IMR-90 (cell line): ENCODE measurements around the gene GGNBP2.

Experiments used
- BHLHE40 ChIP-seq: fragments of 150-350 bp; IDR thresholded peaks from 2 replicates; pipeline ENCODE4 v1.6.1; 2016; ENCODE audit warnings: mild to moderate bottlenecking, low read depth, low read length
- MAFK ChIP-seq: IDR thresholded peaks from 2 replicates; pipeline ENCODE4 v1.6.1; 2012; ENCODE audit warnings: low read depth, low read length, improper control_type of control experiment
- POLR2A ChIP-seq: IDR thresholded peaks from 2 replicates; pipeline ENCODE4 v1.6.1; 2012; ENCODE audit warnings: mild to moderate bottlenecking, low read depth, low read length
- TF ChIP-seq, protein P1 (sequence below): conservative IDR thresholded peaks from 2 replicates; pipeline ENCODE4 v1.5.1; 2012; ENCODE audit warnings: mild to moderate bottlenecking, low read depth, low read length, improper control_type of control experiment
- TF ChIP-seq, protein P2 (sequence below): fragments of 150-350 bp; IDR thresholded peaks from 2 replicates; pipeline ENCODE4 v1.6.1; 2017; ENCODE audit warnings: mild to moderate bottlenecking, antibody characterized with exemption, low read length, low read depth

DNA sequence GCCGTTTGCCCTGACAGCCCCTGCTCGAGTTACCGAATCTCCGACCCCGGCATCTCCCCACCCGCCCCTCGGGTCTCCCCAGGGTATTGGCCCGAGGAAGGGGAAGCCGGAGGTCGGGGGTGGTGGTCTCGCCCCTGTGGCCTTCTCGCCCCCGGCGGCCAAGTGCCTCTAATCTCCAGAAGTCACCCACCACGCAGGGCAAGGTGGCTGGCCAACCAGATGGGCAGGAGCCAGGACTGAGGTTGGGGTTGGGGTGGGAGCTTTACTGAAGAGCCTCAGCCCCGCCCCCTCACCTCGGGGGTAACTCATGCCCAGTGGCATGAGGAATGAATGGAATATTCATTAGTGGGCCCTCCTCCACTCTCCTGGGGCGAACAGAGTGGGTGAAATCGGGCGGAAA lies 47.6 kb downstream of the GGNBP2 start:
- TF ChIP-seq, protein P1, sequence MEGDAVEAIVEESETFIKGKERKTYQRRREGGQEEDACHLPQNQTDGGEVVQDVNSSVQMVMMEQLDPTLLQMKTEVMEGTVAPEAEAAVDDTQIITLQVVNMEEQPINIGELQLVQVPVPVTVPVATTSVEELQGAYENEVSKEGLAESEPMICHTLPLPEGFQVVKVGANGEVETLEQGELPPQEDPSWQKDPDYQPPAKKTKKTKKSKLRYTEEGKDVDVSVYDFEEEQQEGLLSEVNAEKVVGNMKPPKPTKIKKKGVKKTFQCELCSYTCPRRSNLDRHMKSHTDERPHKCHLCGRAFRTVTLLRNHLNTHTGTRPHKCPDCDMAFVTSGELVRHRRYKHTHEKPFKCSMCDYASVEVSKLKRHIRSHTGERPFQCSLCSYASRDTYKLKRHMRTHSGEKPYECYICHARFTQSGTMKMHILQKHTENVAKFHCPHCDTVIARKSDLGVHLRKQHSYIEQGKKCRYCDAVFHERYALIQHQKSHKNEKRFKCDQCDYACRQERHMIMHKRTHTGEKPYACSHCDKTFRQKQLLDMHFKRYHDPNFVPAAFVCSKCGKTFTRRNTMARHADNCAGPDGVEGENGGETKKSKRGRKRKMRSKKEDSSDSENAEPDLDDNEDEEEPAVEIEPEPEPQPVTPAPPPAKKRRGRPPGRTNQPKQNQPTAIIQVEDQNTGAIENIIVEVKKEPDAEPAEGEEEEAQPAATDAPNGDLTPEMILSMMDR, result no peak
- no peak for TF ChIP-seq POLR2A
- TF ChIP-seq, protein P2, sequence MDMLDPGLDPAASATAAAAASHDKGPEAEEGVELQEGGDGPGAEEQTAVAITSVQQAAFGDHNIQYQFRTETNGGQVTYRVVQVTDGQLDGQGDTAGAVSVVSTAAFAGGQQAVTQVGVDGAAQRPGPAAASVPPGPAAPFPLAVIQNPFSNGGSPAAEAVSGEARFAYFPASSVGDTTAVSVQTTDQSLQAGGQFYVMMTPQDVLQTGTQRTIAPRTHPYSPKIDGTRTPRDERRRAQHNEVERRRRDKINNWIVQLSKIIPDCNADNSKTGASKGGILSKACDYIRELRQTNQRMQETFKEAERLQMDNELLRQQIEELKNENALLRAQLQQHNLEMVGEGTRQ, result no peak
- TF ChIP-seq BHLHE40, result no peak
- TF ChIP-seq MAFK, result no peak
